Measurements from ENCODE around the gene MARCHF3. TPM values are rescaled to one million over a fixed set of nuclear protein-coding genes. Genes with fewer than 3 reads are reported as not detected.

The MARCHF3 gene
- total and polyA plus RNA-seq, 2 of the 13 experiments (the other 11 are each of a cell fraction or from before 2014, with no cell fraction given) = 4.8 to 11.9 TPM

DNA sequence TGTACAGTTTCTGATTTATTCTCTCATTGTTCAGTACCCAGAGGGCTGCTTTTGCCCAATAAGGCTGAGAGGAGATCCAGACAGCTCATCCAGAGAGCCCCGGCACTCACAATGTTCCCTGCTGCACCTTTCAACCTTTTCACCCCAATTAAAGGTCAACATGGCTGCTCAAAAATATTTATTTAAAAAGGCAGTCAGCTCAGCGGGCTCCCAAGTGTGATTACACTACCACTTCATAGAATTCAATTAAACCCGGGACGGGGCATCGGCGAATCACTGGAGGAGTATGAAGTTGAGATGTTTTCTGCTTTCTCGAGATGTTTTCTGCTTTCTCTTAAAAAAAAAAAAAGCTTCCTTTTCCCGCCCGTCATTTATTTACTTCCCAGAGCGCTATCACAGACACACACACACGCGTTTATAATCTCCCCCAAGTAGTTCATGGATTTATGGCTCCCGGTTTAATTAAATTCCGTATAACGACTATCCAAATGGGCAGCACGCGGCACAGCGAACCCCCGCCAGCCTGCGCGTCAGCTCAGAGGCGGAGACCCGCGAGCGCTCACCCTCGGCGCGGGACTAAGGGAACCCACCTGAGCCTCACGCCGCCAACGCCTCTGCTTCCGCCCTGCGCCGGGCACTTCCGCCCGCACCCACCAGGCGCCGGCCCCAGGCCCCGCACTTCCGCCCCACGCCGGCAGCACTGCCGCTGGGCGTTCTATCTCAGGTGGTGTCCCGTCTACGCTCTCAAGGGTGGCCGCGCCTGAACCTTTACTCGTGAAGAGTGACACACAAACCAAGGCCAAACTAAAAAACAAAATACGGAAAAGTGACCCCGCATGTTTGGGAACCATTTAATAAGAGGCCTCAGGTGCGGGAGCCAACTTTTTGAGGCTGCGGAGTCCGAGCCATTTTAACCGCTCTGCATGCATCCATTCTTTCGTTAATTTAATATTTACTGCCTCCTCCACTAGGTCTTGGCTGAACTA is 42.8 kb upstream of the MARCHF3 start, which contains the start of gene C5orf63 (continued):
- TF ChIP-seq HOXA3 (CRISPR knock-in tag; IDR thresholded peaks at IDR 0.05) (peak; percentile 90), RAD51 (IDR thresholded peaks at IDR 0.05; ENCODE audit: borderline replicate concordance) (no peak), NR0B2 (CRISPR knock-in tag; IDR thresholded peaks at IDR 0.05) (peak; percentile 78; the same call in 1 of the 2 replicates), NFKB2 (CRISPR knock-in tag; IDR thresholded peaks at IDR 0.05; ENCODE audit: borderline replicate concordance) (peak; percentile 64; the same call in 1 of the 2 replicates), SP140L (CRISPR knock-in tag; IDR thresholded peaks at IDR 0.05; ENCODE audit: borderline replicate concordance) (no peak), ZNF646 (CRISPR knock-in tag; IDR thresholded peaks at IDR 0.05) (no peak), HNF1A (IDR thresholded peaks at IDR 0.05; ENCODE audit: low read depth) (no peak), HNF1A (CRISPR knock-in tag; IDR thresholded peaks at IDR 0.05; ENCODE audit: borderline replicate concordance) (peak; percentile 64; the same call in 1 of the 2 replicates), ATF6 (CRISPR knock-in tag; conservative IDR thresholded peaks at IDR 0.05) (no peak), SALL1 (CRISPR knock-in tag; IDR thresholded peaks at IDR 0.05) (peak; percentile 90), GABPB1 (CRISPR knock-in tag; IDR thresholded peaks at IDR 0.05) (peak; percentile 98)
- TF ChIP-seq, protein P1, sequence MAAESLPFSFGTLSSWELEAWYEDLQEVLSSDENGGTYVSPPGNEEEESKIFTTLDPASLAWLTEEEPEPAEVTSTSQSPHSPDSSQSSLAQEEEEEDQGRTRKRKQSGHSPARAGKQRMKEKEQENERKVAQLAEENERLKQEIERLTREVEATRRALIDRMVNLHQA (CRISPR knock-in tag; IDR thresholded peaks at IDR 0.05) = no peak
